ENCODE data around the gene PRAMEF12.
"Not testable (repeated sequence)": the region's sequence is repeated elsewhere in the genome, so short reads cannot be mapped to it uniquely, and the experiment has no call there.

The PRAMEF12 gene

DNA sequence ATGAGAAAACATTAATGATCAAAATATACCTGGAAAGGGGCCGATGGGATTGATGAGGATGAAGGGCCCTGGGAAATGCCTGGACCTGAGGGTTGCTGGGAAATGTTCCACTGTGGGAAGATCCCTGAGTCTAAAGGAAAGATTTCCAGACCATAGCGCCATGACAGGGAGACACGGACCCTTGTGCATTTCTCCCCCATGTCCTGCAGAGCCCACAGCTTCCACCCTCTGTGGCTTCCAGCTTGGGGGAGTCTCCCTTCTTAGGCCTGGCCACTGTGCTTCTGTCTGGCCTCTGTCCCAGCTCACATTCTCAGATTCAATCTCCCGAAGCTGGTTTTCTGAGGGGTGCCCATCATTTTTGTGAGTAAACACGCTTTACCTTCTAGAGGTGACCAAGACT is 1.0 kb upstream of the PRAMEF12 start:
- DNase-seq, result no peak

GRCh38 chr1:12774801-12775345 is 1.3 kb downstream of the PRAMEF12 start:
- DNase-seq, result no peak

GRCh38 chr1:12775443-12775842 is 1.9 kb downstream of the PRAMEF12 start:
- no peak for DNase-seq

DNA sequence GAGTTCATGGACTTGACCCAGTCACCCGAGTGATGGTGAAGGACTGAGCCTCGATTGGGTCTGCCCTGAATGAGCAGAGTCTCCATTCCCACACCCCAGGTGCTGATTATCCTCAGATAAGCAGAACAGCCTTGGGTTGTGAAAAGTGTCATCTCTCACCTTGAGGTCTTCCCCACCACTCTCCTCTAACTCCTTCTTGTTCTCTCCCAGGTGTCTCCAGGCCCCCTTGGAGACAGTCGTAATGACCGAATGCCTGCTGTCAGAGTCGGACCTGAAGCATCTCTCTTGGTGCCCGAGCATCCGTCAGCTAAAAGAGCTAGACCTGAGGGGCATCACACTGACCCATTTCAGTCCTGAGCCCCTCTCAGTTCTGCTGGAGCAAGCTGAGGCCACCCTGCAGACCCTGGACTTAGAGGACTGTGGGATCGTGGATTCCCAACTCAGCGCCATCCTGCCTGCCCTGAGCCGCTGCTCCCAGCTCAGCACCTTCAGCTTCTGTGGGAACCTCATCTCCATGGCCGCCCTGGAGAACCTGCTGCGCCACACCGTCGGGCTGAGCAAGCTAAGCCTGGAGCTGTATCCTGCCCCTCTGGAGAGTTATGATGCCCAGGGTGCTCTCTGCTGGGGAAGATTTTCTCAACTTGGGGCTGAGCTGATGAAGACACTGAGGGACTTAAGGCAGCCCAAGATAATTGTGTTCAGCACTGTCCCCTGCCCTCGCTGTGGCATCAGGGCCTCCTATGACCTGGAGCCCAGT is 3.4 kb downstream of the PRAMEF12 start:
- no peak for DNase-seq

GRCh38 chr1:12778061-12778460 is 4.5 kb downstream of the PRAMEF12 start:
- DNase-seq, result no peak

DNA sequence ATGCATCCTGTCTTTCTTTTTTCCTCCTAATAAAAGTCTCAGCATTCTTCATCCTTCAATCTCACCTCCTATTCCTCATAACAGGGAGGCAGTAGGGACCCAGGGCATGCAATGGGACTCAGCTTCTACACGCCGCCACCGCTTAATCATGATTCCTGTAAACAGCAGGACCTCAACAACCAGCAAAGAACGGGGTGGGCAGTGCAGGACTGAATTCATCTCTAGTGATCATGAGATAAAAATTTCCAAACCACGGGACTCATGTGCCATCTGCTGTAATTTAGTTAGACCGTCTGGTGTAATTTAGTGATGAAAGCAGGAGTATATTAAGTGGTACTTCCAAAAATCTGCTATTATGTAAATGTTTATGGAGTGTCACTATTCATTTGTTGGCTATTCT is 5.4 kb downstream of the PRAMEF12 start:
- DNase-seq, result no peak

DNA sequence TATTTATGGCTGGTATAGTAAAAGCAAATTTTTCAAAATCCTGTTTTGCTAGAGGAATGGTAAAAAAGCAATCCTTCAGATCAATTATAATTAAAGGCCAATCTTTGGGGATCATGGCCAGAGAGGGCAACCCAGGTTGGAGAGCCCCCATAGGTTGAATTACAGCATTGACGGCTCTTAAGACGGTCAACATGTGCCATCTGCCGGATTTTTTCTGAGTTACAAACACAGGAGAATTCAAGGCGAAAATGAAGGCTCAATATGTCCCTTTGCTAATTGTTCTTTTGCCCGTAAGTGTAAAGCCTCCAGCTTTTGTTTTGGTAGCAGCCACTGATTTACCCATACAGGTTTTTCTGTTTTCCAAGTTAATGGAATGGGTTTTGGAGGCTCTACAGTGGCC is 8.0 kb downstream of the PRAMEF12 start:
- not testable (repeated sequence) for DNase-seq

- DNase-seq, result peak; percentile 5
Measured at GRCh38 chr1:12783783-12784182, 10.2 kb downstream of the PRAMEF12 start.

DNA sequence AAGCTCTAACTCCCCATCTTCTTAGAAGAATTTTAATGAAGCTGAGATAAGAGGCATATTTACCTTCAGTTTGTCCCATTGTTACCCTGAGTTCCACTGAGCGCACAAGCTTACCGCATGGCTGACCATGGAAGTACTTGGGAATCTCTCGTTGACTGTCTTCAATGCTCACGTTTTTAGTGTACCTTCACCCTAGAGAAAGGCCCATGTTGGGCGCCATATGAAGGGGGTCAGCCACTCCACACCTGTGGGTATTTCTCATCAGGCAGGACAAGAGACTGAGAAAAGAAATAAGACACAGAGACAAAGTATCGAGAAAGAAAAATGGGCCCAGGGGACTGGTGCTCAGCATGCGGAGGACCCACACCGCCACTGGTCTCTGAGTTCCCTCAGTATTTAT is 11.2 kb downstream of the PRAMEF12 start:
- not testable (repeated sequence) for DNase-seq

DNA sequence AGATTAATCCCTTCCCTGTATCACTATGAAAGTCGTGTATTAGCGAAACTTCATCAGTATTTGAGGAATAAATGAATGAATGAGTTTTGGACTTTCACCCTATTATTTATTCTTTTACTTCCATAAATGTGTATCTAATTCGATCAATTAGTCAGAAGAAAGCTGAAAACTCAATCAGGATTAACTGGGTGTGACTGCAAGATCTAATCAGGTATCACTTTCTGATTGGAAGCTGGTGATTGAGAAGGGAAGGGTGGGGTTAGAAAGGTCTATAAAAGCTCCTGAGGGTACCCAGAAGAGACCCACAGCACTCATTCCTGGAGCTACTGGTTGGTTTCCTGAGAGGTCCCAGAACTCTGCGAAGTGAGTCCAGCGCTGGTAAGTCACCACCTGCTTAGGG is 17.6 kb downstream of the PRAMEF12 start, which contains the start of gene PRAMEF1:
TSS of gene PRAMEF1 (plus strand) at position 301 of the 400 bp plus-strand sequence. CDS start 1,831 bp downstream, outside the sequence.
- DNase-seq, result not testable (repeated sequence)

GRCh38 chr1:12798911-12799310 is 25.4 kb downstream of the PRAMEF12 start:
- DNase-seq, result no peak

- no peak for DNase-seq
Measured at GRCh38 chr1:12799730-12800129, 26.2 kb downstream of the PRAMEF12 start.

GRCh38 chr1:12809933-12810332 is 36.4 kb downstream of the PRAMEF12 start:
- no peak for DNase-seq

DNA sequence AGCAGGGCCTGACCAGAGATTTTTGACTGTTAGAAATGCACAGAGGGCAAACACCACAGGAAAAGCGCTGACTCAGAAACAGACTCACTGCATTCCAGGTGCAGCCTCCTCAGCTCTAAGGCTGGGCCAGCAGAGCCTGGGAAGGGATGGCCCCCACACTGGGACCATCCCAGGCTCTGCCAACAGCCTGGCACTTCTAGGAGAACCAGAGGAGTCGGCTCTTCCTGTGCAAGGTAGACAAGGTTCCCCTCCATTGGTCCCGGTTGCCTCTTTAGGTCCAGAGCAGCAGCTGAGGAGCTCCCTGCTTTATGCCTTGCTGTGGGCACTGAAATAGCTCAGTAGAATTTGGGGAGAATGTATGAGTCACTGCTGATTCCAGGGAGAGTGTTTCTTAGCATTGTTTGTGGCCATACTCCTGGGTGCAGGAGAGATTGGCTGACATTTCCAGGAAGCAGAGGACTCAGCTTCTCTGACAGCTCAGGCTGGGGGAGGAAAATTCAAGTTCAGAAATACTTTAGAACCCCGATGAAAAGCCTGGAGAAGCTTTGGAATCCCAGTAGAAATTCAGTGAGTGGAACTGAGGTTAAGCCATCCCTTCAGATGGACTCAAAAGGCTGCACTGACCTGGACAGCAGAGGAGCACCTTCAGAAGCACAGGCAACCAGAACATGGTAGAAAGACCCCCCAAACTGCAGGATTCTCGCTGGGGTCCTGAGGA is 37.3 kb downstream of the PRAMEF12 start:
- no peak for DNase-seq

- DNase-seq, result no peak
Measured at GRCh38 chr1:12811409-12811784, 37.9 kb downstream of the PRAMEF12 start.

DNA sequence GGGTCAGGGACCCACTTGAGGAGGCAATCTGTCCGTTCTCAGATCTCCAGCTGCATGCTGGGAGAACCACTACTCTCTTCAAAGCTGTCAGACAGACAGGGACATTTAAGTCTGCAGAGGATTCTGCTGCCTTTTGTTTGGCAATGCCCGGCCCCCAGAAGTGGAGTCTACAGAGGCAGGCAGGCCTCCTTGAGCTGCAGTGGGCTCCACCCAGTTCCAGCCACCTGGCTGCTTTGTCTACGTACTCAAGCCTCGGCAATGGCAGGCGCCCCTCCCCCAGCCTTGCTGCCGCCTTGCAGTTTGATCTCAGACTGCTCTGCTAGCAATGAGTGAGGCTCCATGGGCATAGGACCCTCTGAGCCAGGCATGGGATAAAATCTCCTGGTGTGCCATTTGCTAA is 45.5 kb downstream of the PRAMEF12 start:
- not testable (repeated sequence) for DNase-seq
